CD1c-positive myeloid dendritic cell (primary cell): ENCODE data around the gene OTOS.

Experiments
- DNase-seq: peaks from one replicate; pipeline ENCODE4 v3.0.0-alpha.2; 2016; ENCODE audit errors: extremely low spot score

Gene OTOS

GRCh38 chr2:240140511-240140910, at the start of gene OTOS:
Gene OTOS, minus strand, starts transcription at chr2:240140658. Its CDS starts 332 bp downstream, at chr2:240140326.
- no peak for DNase-seq

- no peak for DNase-seq
Observed at GRCh38 chr2:240189686-240190085, 49.2 kb upstream of the OTOS start.

GRCh38 chr2:240187989-240188590, 47.6 kb upstream of the OTOS start:
- DNase-seq = no peak

GRCh38 chr2:240186191-240186725, 45.8 kb upstream of the OTOS start:
- DNase-seq = no peak

GRCh38 chr2:240184656-240185055, 44.2 kb upstream of the OTOS start:
- DNase-seq = no peak

- DNase-seq = no peak
Observed at GRCh38 chr2:240183875-240184590, 43.6 kb upstream of the OTOS start.

- DNase-seq = no peak
Observed at GRCh38 chr2:240183006-240183874, 42.8 kb upstream of the OTOS start.

- DNase-seq = no peak
Observed at GRCh38 chr2:240182476-240182875, 42.0 kb upstream of the OTOS start.

- no peak for DNase-seq
Observed at GRCh38 chr2:240182001-240182400, 41.5 kb upstream of the OTOS start.

GRCh38 chr2:240179941-240180666, 39.6 kb upstream of the OTOS start:
- DNase-seq = no peak

- DNase-seq = no peak
Observed at GRCh38 chr2:240179186-240179815, 38.8 kb upstream of the OTOS start.

- DNase-seq = no peak
Observed at GRCh38 chr2:240178564-240178963, 38.1 kb upstream of the OTOS start.

- DNase-seq = no peak
Observed at GRCh38 chr2:240174496-240174895, 34.0 kb upstream of the OTOS start.

GRCh38 chr2:240172071-240172895, 31.8 kb upstream of the OTOS start:
- no peak for DNase-seq

- DNase-seq = no peak
Observed at GRCh38 chr2:240170883-240171282, 30.4 kb upstream of the OTOS start.

GRCh38 chr2:240170354-240170735, 29.9 kb upstream of the OTOS start:
- DNase-seq = no peak

- no peak for DNase-seq
Observed at GRCh38 chr2:240169486-240170353, 29.3 kb upstream of the OTOS start.

- DNase-seq = no peak
Observed at GRCh38 chr2:240168546-240169361, 28.3 kb upstream of the OTOS start.
